SU-DHL-6 (cell line): Measurements from ENCODE around the gene AGBL4.

Experiments used
- EZH2phosphoT487 ChIP-seq: fragments of 200-600 bp; sonication (generic), shearing (Covaris generic); conservative IDR thresholded peaks from 2 replicates; pipeline ENCODE4 v1.6.1; 2018; ENCODE audit warnings: mild to moderate bottlenecking, antibody characterized with exemption, low read length, moderate library complexity, mixed read lengths
- TF ChIP-seq, protein P1 (sequence below): fragments of 200-600 bp; sonication (generic); IDR thresholded peaks from one replicate; pipeline ENCODE4 v1.5.1; 2017; ENCODE audit warnings: antibody characterized with exemption, mild to moderate bottlenecking, low read length, moderate library complexity; ENCODE audit not compliant: insufficient read depth, poor library complexity, severe bottlenecking

DNA sequence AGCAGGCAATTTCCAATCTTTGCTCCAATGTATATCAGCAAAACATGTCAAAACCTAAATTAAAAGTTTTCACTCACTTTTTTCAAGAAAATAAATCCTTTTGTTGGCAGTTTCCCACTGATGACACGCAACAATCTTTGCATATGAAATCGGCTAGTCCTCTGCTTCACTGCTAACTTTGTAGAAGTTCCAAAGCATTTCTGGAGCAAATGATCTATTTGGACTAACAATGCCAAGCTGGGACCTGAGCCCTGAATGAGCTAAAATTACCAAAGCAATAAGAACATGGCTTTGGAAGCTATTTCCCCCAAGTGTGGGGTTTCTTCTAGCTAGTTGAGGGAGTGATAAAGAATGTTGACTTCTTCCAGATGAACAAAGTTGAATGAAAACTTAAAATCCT is 1252.2 kb downstream of the AGBL4 start:
- TF ChIP-seq, protein P1, sequence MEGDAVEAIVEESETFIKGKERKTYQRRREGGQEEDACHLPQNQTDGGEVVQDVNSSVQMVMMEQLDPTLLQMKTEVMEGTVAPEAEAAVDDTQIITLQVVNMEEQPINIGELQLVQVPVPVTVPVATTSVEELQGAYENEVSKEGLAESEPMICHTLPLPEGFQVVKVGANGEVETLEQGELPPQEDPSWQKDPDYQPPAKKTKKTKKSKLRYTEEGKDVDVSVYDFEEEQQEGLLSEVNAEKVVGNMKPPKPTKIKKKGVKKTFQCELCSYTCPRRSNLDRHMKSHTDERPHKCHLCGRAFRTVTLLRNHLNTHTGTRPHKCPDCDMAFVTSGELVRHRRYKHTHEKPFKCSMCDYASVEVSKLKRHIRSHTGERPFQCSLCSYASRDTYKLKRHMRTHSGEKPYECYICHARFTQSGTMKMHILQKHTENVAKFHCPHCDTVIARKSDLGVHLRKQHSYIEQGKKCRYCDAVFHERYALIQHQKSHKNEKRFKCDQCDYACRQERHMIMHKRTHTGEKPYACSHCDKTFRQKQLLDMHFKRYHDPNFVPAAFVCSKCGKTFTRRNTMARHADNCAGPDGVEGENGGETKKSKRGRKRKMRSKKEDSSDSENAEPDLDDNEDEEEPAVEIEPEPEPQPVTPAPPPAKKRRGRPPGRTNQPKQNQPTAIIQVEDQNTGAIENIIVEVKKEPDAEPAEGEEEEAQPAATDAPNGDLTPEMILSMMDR, result no peak
- no peak for TF ChIP-seq EZH2phosphoT487
